B cell (primary cell): ENCODE results near the gene IPCEF1.
"Not testable (repeated sequence)": the region's sequence is repeated elsewhere in the genome, so short reads cannot be mapped to it uniquely, and the experiment has no call there.

Experiments
- CTCF ChIP-seq: fragments of 200-600 bp; IDR thresholded peaks from one replicate; pipeline ENCODE4 v1.8.0; 2022; ENCODE audit warnings: antibody characterized with exemption, mild to moderate bottlenecking
- EZH2 ChIP-seq: IDR thresholded peaks from 2 replicates; pipeline ENCODE4 v1.6.1; 2012; ENCODE audit warnings: borderline replicate concordance, low read depth, mild to moderate bottlenecking, moderate library complexity, low read length; ENCODE audit not compliant: insufficient read depth, poor library complexity, severe bottlenecking

GRCh38 chr6:154327313-154327712 is 29.3 kb downstream of the IPCEF1 start:
- not testable (repeated sequence) for TF ChIP-seq EZH2, CTCF
